Epithelial cell of prostate (primary cell): ENCODE measurements around the gene GLT8D2.
A peak's percentile ranks its signal among the peaks of the same experiment; 100 is the strongest.

Experiments used
- DNase-seq: peaks from one replicate; pipeline ENCODE4 v3.0.0-alpha.2; 2011; ENCODE audit warnings: low read depth, low spot score
- H3K27ac ChIP-seq: fragments of 450-650 bp; 2 replicates; pipeline ENCODE4 v1.5.1; 2017; ENCODE audit warnings: mild to moderate bottlenecking

The GLT8D2 gene

GRCh38 chr12:104006929-104007328 lies 43.1 kb downstream of the GLT8D2 start:
- DNase-seq, result peak; percentile 39
- H3K27ac ChIP-seq, result peak overlapping the region; percentile 42

DNA sequence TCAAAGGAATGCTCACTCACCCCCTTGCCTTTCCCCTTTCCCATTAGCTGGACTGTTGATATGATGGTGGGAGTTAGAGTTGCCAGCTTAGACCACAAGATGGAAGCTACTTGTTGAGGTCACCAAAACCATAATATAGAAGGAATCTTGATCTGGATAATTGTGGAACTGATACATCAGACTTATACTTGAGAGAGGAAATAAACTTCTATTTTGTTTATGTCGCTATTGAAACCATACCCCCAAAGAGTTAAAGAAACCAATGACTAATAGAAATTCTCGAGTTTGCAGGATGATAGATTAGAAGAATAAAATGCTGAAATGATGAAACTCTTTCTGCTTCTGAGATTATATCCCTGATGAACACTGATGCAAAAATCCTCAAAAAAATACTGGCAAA lies 46.4 kb downstream of the GLT8D2 start:
- no peak for DNase-seq
- H3K27ac ChIP-seq, result no peak overlapping the region

DNA sequence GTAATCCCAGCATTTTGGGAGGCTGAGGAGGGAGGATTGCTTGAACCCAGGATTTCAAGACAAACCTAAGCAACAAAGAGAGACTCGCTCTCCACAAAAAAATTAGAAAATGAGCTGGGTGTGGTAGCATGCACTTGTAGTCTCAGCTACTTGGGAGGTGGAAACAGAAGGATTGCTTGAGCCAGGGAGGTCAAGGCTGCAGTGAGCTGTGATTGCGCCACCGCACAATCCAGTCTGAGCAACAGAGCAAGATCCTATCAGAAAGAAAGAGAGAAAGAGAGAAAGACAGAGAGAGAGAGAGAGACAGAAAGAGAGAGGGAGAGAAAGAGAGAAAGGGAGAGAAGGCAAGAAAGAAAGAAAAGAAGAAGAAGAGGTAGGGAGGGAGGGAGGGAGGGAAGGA lies 47.3 kb downstream of the GLT8D2 start:
- no peak overlapping the region for H3K27ac ChIP-seq
- no peak for DNase-seq

GRCh38 chr12:104000807-104001434 lies 49.1 kb downstream of the GLT8D2 start:
- no peak for DNase-seq
- no peak overlapping the region for H3K27ac ChIP-seq

DNA sequence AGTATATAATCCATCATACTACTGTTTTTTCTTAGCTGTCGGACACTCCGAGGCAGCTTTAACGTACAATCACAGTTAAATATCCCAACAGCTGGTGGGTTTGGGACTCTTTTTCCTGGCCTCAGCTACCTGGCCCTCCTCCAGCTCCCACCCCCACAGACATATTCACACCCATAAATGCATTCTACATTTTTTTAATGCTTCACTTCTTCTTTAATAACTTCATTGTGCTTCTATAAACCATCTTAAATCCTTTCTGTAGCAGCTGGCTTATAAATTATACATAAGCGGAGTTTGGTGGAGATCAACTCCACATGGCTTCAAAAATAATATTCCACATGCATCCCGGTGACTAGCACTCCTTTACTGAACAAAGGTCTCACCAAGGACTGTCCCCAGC lies 51.0 kb downstream of the GLT8D2 start:
- no peak for DNase-seq
- H3K27ac ChIP-seq, result no peak overlapping the region

DNA sequence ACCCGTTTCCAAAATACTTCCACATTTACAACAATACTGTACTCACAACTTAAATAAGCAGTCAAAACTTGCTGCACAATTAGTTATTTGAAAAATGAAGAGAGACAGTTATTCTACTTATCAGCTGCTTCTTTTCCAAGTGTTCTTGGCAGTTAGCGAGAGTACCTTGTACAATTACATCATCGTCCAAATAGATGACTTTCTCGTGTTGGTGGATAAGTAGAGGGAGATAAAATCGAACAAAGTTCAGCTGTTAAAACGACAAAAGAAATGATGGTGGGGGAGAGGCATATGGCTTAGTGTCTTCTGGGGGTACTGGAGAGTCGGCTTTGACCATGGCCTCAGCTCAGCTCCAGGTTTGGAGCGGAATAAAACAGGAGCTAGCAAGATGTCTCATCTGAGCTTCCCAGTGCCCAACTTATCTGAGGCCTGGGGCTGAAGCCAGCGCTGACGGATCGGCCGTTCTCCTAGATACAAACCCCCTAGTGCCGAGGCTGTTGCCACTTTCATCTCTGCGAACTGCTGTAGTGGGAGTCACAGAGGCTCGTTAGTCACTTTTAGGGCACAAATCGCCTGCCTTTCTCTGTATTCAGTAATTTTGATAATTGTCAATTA lies 52.6 kb downstream of the GLT8D2 start:
- no peak for DNase-seq

DNA sequence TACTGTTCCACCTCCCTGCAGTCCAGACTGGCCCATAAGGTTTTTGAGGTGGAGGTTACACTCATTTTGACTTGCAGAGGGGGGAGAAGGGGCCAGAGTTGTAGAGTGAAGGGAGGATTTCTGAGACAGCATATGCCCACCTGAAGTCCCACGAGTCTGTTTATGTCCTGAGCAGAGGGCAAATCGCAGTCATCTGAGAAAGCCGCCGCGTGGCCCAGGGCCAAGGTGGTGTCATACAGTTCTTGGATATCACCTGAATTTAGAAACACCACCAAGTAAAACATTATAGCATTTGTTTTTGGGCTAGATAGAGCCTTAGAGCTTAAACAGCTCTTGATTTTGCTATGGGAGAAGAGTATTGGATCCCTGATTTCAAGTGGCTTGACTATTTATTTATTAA lies 53.4 kb downstream of the GLT8D2 start:
- H3K27ac ChIP-seq, result no peak overlapping the region
- no peak for DNase-seq

More for the DNA sequence above, 52.6 kb downstream of the GLT8D2 start:
- no peak overlapping the region for H3K27ac ChIP-seq

GRCh38 chr12:103994235-103994634 lies 55.8 kb downstream of the GLT8D2 start:
- no peak for DNase-seq
- no peak overlapping the region for H3K27ac ChIP-seq

GRCh38 chr12:103986829-103987228 lies 63.2 kb downstream of the GLT8D2 start:
- no peak for DNase-seq
- H3K27ac ChIP-seq, result no peak overlapping the region

DNA sequence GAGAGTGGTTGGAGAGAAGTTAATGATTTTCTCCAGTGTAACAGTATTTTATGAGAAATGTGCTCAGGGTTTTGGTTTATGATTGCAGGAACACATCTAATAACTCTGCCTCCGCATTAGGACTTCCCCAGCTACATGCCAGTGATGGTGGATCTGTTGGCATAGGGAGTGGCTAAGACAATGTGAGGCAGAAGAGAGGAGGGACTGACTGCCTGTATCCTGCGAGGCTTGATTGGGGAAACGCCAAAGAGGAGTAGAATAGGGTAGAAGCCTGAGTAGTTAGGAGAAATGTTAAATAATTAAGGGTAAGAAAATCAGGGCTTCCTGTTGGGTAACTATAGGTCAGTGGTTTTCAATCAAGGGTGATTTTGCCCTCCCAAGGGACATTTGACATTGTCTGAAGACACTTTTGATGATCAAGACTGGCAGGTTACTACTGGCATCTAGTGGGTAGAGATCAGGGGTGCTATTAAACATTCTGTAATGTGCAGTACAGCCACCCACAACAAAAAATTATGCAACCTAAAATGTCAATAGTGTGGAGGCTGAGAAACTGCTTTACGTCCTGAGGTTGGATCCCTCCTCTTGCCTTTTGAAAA lies 71.5 kb downstream of the GLT8D2 start:
- DNase-seq, result no peak
- H3K27ac ChIP-seq, result no peak overlapping the region

DNA sequence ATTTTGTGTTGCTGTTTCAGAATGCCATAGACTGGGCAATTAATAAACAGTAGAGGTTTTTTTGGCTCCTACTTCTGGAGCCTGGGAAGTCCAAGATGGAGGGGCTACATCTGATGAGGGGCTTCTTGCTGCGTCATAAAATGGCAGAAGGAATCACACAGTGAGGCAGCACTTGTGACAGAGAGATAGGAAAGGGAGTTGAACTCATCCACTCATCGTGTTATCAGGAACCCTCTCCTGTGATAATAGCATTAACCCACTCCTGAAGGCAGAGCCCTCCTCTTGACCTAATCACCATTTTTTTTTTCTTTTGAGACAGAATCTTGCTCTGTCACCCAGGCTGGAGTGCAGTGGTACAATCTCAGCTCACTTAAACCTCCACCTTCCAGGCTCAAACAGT lies 74.6 kb downstream of the GLT8D2 start:
- no peak for DNase-seq

DNA sequence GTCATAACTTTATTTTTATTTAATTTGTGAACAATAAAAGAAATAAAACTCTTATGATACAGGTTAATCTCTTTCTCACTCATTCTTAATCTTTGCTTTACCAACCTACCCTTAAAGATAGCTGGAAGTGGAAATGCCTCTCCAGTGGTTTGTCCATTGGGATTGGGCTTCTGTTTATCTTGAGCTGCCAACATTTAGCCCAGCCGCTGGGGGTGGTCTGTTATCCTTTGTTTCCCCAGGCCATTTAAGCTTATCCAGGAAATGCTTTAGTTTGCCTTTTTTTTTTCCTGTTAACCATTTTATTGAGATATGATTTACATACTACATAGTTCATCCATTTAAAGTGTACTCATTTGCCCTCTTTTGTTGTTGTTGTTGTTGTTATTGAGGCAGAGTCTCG lies 76.1 kb downstream of the GLT8D2 start:
- DNase-seq, result no peak
- no peak overlapping the region for H3K27ac ChIP-seq

More for the DNA sequence above, 74.6 kb downstream of the GLT8D2 start:
- no peak overlapping the region for H3K27ac ChIP-seq

GRCh38 chr12:103969391-103969790 lies 80.6 kb downstream of the GLT8D2 start:
- no peak for DNase-seq
- peak overlapping the region; percentile 36 for H3K27ac ChIP-seq

- DNase-seq, result no peak
- peak overlapping the region; percentile 88 for H3K27ac ChIP-seq
These were observed 83.3 kb downstream of the GLT8D2 start for GRCh38 chr12:103966736-103967135.

DNA sequence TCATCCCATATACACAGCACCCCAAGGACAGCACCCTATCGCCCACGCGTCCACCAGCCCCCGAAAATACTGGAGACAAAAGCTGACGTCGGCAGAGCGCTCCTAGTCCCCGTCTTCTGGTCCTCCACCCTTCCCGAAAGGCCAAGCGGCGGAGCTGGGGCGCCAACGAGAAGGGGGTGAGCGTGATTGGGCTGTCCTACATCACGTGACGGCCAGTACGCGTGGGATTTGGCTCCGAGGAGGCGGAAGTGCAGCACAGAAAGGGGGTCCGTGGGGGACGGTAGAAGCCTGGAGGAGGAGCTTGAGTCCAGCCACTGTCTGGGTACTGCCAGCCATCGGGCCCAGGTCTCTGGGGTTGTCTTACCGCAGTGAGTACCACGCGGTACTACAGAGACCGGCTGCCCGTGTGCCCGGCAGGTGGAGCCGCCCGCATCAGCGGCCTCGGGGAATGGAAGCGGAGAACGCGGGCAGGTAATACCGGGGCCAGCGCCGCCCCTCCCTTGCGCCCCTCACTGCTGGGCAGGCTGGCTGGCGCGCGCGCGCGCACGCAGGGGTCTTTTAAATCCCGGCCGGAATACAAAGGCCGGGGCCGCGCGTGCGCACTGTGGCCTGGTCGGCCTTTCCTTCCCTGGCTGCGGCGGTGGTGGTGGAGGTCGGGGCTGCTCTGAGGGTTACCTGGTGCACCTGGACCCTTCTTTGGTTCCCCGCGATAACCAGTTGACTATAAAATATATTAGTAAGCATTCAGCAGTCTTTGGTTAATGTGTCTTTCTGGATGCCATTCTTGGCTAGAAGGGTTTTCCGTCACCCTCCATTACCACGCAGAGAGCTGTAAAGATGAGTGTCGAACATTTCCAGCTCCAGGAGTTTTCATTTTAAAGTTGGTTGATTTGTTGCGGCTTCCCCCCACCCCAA lies 84.1 kb downstream of the GLT8D2 start, which contains the start of gene TDG:
TDG (plus strand) TSS at position 283 of the 915 bp plus-strand sequence; CDS start at position 449, 166 bp downstream.
- peak within 1 kb of the TSS; percentile 88 for H3K27ac ChIP-seq
- DNase-seq, result peak; percentile 79

DNA sequence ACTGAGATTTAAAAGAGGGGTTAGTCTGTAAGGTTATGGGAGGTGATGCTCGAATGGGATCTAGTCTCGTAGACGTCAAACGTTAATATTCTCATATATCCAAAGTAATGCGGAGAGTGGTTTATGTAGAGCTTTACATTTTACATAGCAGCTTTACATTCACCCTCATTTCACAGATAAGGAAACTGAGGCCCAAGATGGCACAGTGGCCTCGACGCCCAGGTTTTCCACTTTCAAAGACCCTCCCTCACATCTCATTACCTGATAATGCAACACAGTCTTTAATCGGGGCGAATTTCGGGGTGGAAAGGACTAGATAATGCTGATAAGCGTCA lies 84.8 kb downstream of the GLT8D2 start:
- no peak for DNase-seq
- H3K27ac ChIP-seq, result peak overlapping the region; percentile 88

- DNase-seq, result no peak
- H3K27ac ChIP-seq, result peak overlapping the region; percentile 88
These were observed 85.2 kb downstream of the GLT8D2 start for GRCh38 chr12:103964805-103965204.

DNA sequence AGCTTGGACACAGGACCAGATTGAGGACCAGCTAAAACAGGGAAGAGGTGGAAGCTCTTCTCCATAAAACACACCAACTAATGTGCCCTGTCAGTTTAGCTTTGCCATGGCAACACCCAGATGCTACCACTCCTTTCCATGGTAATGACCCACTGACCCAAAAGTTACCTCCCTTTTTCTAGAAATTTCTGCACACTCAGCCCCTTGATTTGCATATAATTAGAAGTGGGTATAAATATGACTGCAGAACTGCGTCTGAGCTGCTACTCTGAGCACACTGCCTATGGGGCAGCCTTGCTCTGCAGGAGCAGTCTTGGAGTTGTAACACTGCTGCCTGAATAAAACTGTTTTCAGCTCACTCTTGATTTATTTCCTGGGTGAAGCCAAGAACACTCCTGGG lies 87.5 kb downstream of the GLT8D2 start:
- no peak overlapping the region for H3K27ac ChIP-seq

GRCh38 chr12:103960616-103961227 lies 89.3 kb downstream of the GLT8D2 start:
- no peak for DNase-seq
- H3K27ac ChIP-seq, result no peak overlapping the region

More for the DNA sequence above, 87.5 kb downstream of the GLT8D2 start:
- no peak for DNase-seq

- DNase-seq, result no peak
These were observed 91.4 kb downstream of the GLT8D2 start for GRCh38 chr12:103958621-103959020.

More at GRCh38 chr12:103958621-103959020, 91.4 kb downstream of the GLT8D2 start:
- H3K27ac ChIP-seq, result no peak overlapping the region
